ENCODE data around the gene KCNH8.

KCNH8 gene

DNA sequence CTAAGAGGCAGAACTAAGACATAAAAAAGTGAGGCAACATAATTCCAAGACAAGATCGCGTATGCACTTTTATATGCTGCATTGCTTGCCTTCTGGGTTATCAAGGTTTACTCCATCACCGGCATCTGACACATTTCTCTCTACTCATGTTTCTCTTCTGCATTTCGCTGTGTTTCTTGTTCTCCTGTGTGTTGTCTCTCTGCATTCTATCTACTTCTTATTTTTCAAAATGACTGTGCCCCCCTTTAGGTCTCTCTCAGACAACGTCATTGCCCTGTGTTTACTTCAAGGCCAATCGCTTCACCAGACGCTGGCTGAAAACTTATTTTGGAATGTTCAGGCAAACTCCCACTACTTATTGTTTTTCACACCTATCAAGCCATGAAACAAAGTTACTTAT lies 280.4 kb downstream of the KCNH8 start:
- Histone ChIP-seq H3K9me3 (ENCODE audit: insufficient read depth, low read length) (no peaks in the 10 kb centered on the region), H4K20me1 (ENCODE audit: insufficient read depth, low read length) (no peaks in the 10 kb centered on the region), H3K27me3 (ENCODE audit: low read depth, low read length) (no peaks in the 10 kb centered on the region), H3K79me2 (ENCODE audit: low read length) (no peaks in the 10 kb centered on the region), H3K9ac (ENCODE audit: low read length) (no peak overlapping the region), H3K27ac (ENCODE audit: low read length) (no peak overlapping the region), H3K36me3 (replicated peaks; ENCODE audit: low read depth, low read length) (no peaks in the 10 kb centered on the region), H3K4me3 (ENCODE audit: low read length) (peak overlapping the region; percentile 52), H3K4me2 (ENCODE audit: low read length) (peak overlapping the region; percentile 75), H2AFZ (ENCODE audit: low read depth, low read length) (peak overlapping the region; percentile 79; the same call in 1 of the 2 replicates), H3K4me1 (ENCODE audit: low read length) (peaks cover 7% of the 10 kb centered on the region)
- TF ChIP-seq, protein P1, sequence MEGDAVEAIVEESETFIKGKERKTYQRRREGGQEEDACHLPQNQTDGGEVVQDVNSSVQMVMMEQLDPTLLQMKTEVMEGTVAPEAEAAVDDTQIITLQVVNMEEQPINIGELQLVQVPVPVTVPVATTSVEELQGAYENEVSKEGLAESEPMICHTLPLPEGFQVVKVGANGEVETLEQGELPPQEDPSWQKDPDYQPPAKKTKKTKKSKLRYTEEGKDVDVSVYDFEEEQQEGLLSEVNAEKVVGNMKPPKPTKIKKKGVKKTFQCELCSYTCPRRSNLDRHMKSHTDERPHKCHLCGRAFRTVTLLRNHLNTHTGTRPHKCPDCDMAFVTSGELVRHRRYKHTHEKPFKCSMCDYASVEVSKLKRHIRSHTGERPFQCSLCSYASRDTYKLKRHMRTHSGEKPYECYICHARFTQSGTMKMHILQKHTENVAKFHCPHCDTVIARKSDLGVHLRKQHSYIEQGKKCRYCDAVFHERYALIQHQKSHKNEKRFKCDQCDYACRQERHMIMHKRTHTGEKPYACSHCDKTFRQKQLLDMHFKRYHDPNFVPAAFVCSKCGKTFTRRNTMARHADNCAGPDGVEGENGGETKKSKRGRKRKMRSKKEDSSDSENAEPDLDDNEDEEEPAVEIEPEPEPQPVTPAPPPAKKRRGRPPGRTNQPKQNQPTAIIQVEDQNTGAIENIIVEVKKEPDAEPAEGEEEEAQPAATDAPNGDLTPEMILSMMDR (IDR thresholded peaks at IDR 0.05; ENCODE audit: low read depth, low read length): no peak
- no peak for TF ChIP-seq EZH2phosphoT487 (IDR thresholded peaks at IDR 0.05; ENCODE audit: low read depth)

- Histone ChIP-seq H3K79me2 (ENCODE audit: low read length) (no peaks in the 10 kb centered on the region), H4K20me1 (ENCODE audit: insufficient read depth, low read length) (no peaks in the 10 kb centered on the region), H3K36me3 (replicated peaks; ENCODE audit: low read depth, low read length) (no peaks in the 10 kb centered on the region), H3K9ac (ENCODE audit: low read length) (no peak overlapping the region), H3K27ac (ENCODE audit: low read length) (no peak overlapping the region), H3K4me2 (ENCODE audit: low read length) (no peak overlapping the region), H3K4me3 (ENCODE audit: low read length) (no peak overlapping the region), H2AFZ (ENCODE audit: low read depth, low read length) (no peak overlapping the region), H3K9me3 (ENCODE audit: insufficient read depth, low read length) (no peaks in the 10 kb centered on the region), H3K4me1 (ENCODE audit: low read length) (peaks cover 7% of the 10 kb centered on the region), H3K27me3 (ENCODE audit: low read depth, low read length) (no peaks in the 10 kb centered on the region)
- no peak for TF ChIP-seq EZH2phosphoT487 (IDR thresholded peaks at IDR 0.05; ENCODE audit: low read depth)
- TF ChIP-seq, protein P1 (IDR thresholded peaks at IDR 0.05; ENCODE audit: low read depth, low read length): no peak
These were observed 284.4 kb downstream of the KCNH8 start for GRCh38 chr3:19432669-19433068.

DNA sequence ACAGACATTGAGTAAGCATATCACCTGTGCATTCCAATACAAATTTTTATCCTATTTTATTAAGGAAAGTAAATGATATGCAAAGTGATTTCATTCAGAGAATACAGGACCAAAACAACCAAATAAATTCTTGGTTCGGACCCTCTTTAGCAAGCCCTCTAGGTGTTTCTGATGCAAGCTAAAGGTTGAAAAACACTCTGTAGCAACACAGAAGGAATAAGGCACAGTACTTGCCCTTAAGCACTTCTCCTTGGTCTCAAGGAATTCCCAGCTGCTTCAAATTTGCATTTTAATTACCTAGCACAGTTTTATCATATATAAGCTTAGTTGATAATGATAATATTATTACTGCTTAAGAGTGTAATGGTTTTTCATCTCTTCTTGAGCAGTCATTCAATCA lies 288.4 kb downstream of the KCNH8 start:
- Histone ChIP-seq H3K36me3 (replicated peaks; ENCODE audit: low read depth, low read length) (no peaks in the 10 kb centered on the region), H3K27ac (ENCODE audit: low read length) (no peak overlapping the region), H3K79me2 (ENCODE audit: low read length) (no peaks in the 10 kb centered on the region), H3K4me1 (ENCODE audit: low read length) (no peaks in the 10 kb centered on the region), H3K27me3 (ENCODE audit: low read depth, low read length) (no peaks in the 10 kb centered on the region), H2AFZ (ENCODE audit: low read depth, low read length) (no peak overlapping the region), H4K20me1 (ENCODE audit: insufficient read depth, low read length) (no peaks in the 10 kb centered on the region), H3K9ac (ENCODE audit: low read length) (no peak overlapping the region), H3K4me2 (ENCODE audit: low read length) (no peak overlapping the region), H3K9me3 (ENCODE audit: insufficient read depth, low read length) (no peaks in the 10 kb centered on the region), H3K4me3 (ENCODE audit: low read length) (no peak overlapping the region)
- TF ChIP-seq EZH2phosphoT487 (IDR thresholded peaks at IDR 0.05; ENCODE audit: low read depth): no peak
- TF ChIP-seq, protein P1 (IDR thresholded peaks at IDR 0.05; ENCODE audit: low read depth, low read length): no peak

- Histone ChIP-seq H3K4me2 (ENCODE audit: low read length) (no peak overlapping the region), H2AFZ (ENCODE audit: low read depth, low read length) (no peak overlapping the region), H3K79me2 (ENCODE audit: low read length) (no peaks in the 10 kb centered on the region), H3K9me3 (ENCODE audit: insufficient read depth, low read length) (no peaks in the 10 kb centered on the region), H3K27me3 (ENCODE audit: low read depth, low read length) (no peaks in the 10 kb centered on the region), H3K27ac (ENCODE audit: low read length) (no peak overlapping the region), H3K36me3 (replicated peaks; ENCODE audit: low read depth, low read length) (no peaks in the 10 kb centered on the region), H4K20me1 (ENCODE audit: insufficient read depth, low read length) (no peaks in the 10 kb centered on the region), H3K4me3 (ENCODE audit: low read length) (no peak overlapping the region), H3K9ac (ENCODE audit: low read length) (no peak overlapping the region), H3K4me1 (ENCODE audit: low read length) (no peaks in the 10 kb centered on the region)
- TF ChIP-seq, protein P1 (IDR thresholded peaks at IDR 0.05; ENCODE audit: low read depth, low read length): no peak
These were observed 291.6 kb downstream of the KCNH8 start for GRCh38 chr3:19439944-19440343.

All from OCI-LY3 (cell line).